ENCODE data around the gene RAPGEF1. TPM values are rescaled to one million over a fixed set of nuclear protein-coding genes. Genes with fewer than 3 reads are reported as not detected.

The RAPGEF1 gene
- total and polyA plus RNA-seq, 8 donors = 17.1 to 62.6 (median 44.8) TPM

DNA sequence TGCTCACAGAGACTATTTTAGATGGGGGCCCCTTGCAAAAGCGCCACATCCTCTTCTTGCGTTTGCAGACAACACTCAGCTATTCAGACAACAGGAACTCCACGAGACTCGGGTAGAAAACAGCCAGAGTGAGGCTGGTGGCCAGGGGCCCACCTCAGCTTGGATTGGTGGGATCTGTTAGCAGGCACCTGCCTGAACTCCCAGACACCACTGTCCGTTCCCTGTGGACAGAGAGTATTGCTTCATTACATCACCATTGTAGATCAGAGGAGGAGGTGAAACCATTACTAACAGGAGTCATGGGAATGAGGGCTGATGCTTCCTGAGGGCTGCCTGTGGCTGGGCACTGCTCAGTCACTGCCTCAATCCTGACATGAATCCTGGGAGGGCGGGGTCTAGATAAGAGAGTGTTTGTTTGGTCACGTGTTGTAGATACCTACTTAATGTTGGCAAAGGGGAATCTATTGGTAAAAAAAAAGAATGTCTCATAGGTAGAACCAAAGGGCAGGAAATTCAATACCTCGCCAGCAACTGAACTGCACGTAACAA, 4.4 kb upstream of the RAPGEF1 start:
- peak; percentile 78 to 85 (median 82) for ATAC-seq
- no peak for FAIRE-seq
- Histone ChIP-seq H3K27me3 (no peaks in the 10 kb centered on the region), H3K4me1 (peaks cover 4 to 15% (median 13%) of the 10 kb centered on the region in 3 donors), H3K36me3 (no peaks in the 10 kb centered on the region), H3K4me3 (no peak overlapping the region), H3K27ac (peak overlapping the region; percentile 27 to 76 (median 50)), H3K9me3 (no peaks in the 10 kb centered on the region)
- intact Hi-C loops (cut with DNase I) = no loop called here
- no peak for TF ChIP-seq CTCF (IDR thresholded peaks at IDR 0.05)
- DNase-seq = peak in 4 of 6 donors; percentile 75 to 96 (median 80)
- WGBS, 2 donors = 35 to 36% methylated on average over 9 of the region's 9 CpGs

DNA sequence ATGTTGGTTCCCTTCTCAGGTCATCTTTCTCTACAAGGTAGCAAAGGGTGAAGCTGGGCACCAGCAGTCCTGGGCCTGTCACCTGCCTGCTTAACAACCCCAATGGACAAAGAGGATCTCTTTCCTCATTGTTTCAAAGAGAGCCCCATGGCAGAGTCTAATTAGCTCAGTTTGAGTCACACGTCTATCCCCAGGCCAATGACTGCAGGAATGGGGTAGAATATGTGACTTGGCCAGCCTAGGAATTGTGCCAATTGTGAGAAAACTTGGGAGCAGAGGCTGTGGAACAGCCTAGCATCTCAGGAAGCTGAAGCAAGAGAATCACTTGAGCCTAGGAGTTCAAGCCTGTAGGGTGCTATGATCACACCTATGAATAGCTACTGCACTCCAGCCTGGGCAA, 3.6 kb upstream of the RAPGEF1 start:
- Histone ChIP-seq H3K4me1 (peaks cover 4 to 18% (median 15%) of the 10 kb centered on the region in 3 donors), H3K27ac (peak overlapping the region in 2 of 4 donors; percentile 27 to 76), H3K27me3 (no peaks in the 10 kb centered on the region), H3K4me3 (no peak overlapping the region), H3K9me3 (no peaks in the 10 kb centered on the region), H3K36me3 (no peaks in the 10 kb centered on the region)
- FAIRE-seq = no peak
- no peak for DNase-seq
- no peak for TF ChIP-seq CTCF (IDR thresholded peaks at IDR 0.05)
- intact Hi-C loops (cut with DNase I) = no loop called here
- ATAC-seq = no peak
- WGBS, 2 donors = 76 to 80% methylated on average over 1 of the region's 1 CpG

- ATAC-seq (no peak), FAIRE-seq (no peak), DNase-seq (no peak)
- intact Hi-C loops (cut with DNase I) = no loop called here
- Histone ChIP-seq H3K9me3 (no peaks in the 10 kb centered on the region), H3K4me3 (no peak overlapping the region), H3K36me3 (no peaks in the 10 kb centered on the region), H3K27me3 (no peaks in the 10 kb centered on the region), H3K27ac (no peak overlapping the region), H3K4me1 (peaks cover 7 to 22% (median 19%) of the 10 kb centered on the region in 3 donors)
- no peak for TF ChIP-seq CTCF (IDR thresholded peaks at IDR 0.05)
- WGBS, 2 donors = 80 to 92% methylated on average over 2 of the region's 2 CpGs
These were observed 3.2 kb upstream of the RAPGEF1 start for GRCh38 chr9:131743096-131743495.

GRCh38 chr9:131740898-131741297, 1.0 kb upstream of the RAPGEF1 start:
- FAIRE-seq (no peak), DNase-seq (peak in 3 of 6 donors; percentile 46 to 81 (median 65)), ATAC-seq (no peak)
- no peak overlapping the region for H3K4me3 ChIP-seq
- no peaks in the 10 kb centered on the region for H3K27me3 ChIP-seq
- no peak overlapping the region for H3K27ac ChIP-seq
- WGBS, 2 donors = 71 to 79% methylated on average over 5 of the region's 5 CpGs
- H3K4me1 ChIP-seq = peaks cover 21 to 40% (median 24%) of the 10 kb centered on the region in 3 donors
- no peaks in the 10 kb centered on the region for H3K9me3 ChIP-seq
- H3K36me3 ChIP-seq = no peaks in the 10 kb centered on the region
- no peak for TF ChIP-seq CTCF (IDR thresholded peaks at IDR 0.05)
- intact Hi-C loops (cut with DNase I) = loop anchor here in 1 of 3 donors (2.0 kb wide), 1 partner anchor 150 kb away; no protein-coding TSS in a partner anchor
